NCI-H1092 treated with DMSO at 0.1 percent for 48 hours (cell line): ENCODE results near the gene FAM186B.
A peak's percentile ranks its signal among the peaks of the same experiment; 100 is the strongest.

Experiments
- DNase-seq: peaks from one replicate; lab custom pipeline; 2025; lab: John Stamatoyannopoulos, UW

Gene FAM186B

DNA sequence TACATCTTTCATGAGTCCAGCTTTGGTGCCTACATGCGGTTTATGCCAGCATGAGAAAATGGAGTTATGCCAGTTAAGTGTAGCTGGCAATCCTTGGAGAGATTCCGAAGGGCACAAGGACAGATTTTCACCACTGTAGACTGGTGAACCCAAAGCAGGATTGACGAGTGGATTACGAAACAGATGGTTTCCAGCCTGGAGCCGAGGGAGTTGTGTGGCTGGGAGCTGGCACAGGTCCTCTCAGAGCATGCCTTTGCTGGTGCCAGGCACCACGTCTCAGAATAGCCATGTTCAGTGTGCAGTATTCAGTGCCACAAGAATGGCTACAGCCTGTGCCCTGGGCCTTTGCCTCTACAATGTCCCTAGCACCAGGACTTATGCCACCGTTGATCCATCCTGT lies 53.4 kb downstream of the FAM186B start:
- DNase-seq: no peak

- DNase-seq: no peak
Observed at GRCh38 chr12:49550693-49551252, 54.7 kb downstream of the FAM186B start.

GRCh38 chr12:49549735-49550692 lies 55.4 kb downstream of the FAM186B start:
- DNase-seq: peak; percentile 12

DNA sequence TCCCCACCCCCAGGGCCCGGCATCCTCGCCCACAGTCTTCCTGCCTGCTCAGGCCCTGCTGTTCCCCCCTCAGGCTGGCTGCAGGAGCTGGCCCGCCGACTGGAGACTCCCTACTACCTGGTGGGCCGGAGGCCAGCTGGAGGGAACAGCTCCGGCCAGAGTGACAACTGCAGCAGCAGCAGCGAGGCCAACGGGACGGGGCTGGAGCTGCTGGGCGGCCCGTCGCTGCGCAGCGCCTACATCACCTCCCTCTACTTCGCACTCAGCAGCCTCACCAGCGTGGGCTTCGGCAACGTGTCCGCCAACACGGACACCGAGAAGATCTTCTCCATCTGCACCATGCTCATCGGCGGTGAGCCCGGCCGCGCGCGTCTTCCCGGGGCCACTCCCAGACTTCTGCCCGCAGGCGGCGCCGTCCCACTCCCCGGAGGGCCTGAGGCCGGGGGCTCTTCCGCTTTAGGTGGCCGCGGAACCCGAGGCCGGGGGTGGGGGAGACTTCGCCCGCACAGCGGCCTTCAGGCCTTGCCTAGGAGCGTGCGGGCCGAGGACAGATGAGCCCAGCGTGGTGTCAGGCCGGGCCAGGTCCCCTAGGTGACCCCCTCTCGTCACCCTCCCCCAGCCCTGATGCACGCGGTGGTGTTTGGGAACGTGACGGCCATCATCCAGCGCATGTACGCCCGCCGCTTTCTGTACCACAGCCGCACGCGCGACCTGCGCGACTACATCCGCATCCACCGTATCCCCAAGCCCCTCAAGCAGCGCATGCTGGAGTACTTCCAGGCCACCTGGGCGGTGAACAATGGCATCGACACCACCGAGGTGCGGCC lies 56.4 kb downstream of the FAM186B start:
- no peak for DNase-seq

GRCh38 chr12:49548481-49548821 lies 57.0 kb downstream of the FAM186B start:
- DNase-seq: no peak

DNA sequence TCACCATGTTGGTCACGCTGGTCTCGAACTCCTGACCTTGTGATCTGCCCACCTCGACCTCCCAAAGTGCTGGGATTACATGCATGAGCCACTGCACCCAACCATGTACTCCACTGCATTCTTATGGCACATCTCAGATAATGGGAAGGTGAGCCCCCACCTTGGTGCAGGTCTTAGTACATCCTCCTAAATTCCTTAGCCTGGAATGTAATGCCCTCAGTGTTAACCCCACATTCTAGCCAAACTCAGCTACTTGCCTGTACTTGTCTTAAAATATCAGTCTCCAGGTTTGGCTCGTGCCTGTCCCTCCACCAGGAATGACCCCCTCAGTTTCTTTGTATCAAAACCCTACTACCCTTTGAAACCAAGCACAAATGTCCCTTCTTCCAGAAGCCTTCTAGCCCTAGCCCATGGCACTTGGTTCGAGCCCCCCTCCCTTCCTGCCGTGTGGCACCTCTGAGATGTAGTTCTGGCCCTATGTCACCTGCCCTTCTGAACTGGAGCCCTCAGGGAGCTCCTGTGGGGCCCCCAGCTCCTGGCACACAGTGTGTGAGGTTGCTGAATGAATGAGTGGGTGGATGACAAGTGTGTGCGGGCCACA lies 58.2 kb downstream of the FAM186B start:
- no peak for DNase-seq

- no peak for DNase-seq
Observed at GRCh38 chr12:49546481-49546880, 59.0 kb downstream of the FAM186B start.

GRCh38 chr12:49545815-49546214 lies 59.6 kb downstream of the FAM186B start:
- no peak for DNase-seq

DNA sequence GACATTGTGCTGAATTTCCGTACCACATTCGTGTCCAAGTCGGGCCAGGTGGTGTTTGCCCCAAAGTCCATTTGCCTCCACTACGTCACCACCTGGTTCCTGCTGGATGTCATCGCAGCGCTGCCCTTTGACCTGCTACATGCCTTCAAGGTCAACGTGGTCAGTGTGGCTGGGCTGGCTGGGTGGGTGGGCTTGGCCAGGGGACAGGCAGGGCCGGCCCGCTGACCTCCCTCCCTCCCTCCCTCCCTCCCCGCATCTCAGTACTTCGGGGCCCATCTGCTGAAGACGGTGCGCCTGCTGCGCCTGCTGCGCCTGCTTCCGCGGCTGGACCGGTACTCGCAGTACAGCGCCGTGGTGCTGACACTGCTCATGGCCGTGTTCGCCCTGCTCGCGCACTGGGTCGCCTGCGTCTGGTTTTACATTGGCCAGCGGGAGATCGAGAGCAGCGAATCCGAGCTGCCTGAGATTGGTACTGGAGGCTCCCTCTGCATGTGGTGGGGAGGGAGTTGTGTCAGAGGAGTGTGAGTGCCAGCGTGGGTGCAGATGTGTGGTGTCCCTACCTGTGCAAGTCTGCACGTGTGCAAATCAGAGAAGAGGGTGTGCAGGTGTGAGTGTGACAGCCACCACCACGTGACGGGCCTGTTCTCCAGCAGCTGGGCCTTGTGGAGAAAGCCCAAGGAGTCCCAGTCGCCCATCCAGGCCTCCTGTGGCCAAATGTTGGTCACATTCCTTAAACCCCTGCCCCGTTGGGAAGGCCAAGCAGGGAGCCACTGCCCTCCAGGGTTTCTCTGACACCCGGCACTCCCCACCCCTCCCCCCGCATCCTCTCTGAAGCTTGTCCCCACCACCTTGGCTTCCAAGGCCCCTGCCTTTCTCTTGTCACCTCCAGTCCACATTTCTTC lies 61.3 kb downstream of the FAM186B start:
- no peak for DNase-seq

GRCh38 chr12:49543221-49543913 lies 62.1 kb downstream of the FAM186B start:
- DNase-seq: no peak

DNA sequence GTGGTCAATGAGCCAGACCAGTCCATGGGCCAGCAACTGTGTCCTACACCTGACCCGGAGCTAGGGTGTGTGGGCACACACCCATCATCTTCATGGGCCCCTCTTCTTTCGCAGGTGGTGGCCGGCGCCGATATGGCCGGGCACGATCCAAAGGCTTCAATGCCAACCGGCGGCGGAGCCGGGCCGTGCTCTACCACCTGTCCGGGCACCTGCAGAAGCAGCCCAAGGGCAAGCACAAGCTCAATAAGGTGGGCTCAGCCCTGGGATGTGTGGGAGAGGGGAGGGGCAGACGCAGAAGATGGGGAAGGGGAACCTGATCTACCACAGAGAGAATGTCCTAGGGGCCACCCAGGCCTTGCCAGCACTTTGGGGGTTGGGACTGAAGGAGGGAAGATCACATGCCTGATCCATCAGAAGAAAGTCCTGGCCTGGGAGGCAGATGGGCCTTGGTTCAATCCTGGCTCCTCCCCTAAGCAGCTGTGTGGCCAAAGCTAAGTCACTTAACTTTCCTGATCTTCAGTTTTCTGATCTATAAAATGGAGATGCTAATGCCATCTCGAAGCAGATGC lies 62.8 kb downstream of the FAM186B start:
- DNase-seq: no peak

GRCh38 chr12:49541911-49542505 lies 63.4 kb downstream of the FAM186B start:
- no peak for DNase-seq

DNA sequence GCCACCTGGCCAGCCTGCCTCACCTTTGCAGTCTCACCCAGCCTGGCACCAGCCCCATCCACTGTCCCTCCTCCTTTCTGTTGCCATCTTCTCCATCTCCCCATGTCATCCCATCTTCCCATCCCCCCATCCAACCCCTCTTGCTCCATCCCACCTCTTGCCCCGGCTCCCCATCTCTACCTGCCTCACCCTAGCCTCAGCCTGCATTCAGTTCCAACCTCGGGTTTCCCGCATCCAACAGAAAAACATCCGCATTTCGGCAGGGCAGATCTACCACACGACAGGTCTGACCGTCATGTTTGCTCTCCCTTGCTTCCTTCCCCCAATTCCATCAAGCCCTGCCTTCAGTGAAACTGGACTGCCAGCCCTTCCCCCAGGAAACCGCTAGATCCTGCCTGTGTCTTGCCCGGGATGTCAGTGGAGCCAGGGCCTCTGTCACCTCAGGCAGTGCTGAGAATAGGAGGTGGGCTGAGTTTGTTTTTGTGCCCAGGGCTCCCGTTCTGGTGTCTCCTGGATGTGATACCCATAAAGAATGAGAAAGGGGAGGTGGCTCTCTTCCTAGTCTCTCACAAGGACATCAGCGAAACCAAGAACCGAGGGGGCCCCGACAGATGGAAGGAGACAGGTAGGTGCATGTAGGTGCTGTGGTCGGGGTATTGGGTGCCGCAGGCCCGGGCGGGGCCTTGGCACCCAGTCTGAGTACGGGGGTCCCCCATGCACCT lies 64.1 kb downstream of the FAM186B start:
- DNase-seq: no peak

- DNase-seq: no peak
Observed at GRCh38 chr12:49540229-49541139, 65.0 kb downstream of the FAM186B start.

DNA sequence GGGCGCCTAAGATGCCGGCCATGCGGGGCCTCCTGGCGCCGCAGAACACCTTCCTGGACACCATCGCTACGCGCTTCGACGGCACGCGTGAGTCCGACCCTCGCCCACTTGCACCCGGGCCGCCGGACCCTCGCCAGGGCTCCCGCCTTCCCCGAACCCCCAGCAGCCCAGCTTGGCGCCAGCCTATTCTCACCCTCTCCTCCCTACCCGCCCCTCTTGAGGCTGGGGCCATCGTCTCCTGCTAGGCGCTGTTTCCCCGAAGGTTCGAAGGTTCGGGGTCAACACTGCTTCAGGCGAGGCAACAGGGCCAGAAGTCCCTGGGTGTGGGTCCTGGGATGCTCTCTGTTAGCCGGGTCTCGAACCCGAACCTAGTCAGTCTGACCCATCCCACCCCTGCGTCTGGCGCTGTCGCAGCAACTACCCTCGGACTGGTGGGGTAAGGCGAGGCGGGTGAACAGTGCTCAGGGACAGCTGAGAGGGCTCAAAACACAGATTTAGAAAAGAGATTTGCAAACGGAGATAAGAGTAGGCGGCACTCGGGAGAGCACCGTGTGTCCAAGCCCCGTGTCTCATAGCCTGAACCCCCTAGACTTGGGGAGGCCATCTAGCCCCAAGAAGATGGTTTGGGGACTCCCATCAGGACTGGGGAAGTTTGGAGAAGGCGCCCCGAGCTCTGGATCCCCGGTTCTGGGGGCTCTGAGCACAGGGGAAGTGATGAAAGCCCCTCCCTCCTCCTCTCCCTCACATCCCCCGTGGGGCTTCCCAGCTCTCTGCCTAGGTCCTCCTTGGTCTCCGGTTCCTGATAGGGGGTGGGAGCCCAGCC lies 65.8 kb downstream of the FAM186B start:
- no peak for DNase-seq

DNA sequence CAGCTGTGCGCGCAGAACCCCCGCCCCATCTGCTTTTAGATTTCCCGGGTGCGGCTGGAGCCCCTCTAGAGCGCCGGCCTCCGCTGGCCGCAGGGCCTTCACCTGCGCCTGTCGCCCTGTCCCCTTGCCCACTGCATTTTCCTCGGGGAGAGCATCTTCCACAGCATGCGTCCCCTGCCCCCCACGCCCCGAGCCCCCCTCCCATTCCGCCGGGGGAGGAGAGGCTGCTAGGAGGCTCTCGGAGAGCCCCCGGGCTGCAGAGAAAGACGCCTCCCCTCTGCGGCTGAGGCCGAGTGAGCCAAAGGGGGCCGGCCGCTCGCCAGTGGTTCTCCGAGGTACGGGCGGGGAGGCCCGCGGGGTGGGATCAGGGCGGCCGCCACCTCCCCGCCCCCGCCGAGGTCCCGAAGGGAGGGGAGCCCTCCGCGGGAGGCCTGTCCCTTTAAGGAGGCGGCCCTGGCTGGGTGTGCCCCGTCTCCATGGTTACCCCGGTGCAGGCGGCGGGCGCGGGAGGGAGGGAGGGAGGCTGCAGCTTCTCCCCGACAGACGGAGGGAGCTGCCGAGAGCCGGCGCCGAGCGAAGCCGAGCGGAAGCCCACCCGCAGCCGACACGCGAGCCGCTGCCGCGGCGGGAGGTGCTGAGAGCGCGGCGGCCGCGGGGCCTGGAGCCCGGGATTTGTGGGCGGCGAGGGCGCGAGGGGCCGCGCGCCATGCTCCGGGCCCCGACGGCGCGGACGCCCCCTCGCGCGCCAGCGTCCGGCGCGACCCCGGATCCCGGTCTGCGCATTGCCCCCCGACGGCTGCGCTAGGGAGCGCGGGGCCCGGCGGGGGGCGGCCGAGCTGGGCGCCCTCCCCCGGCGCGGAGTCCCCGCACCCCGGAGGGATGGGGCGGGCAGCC lies 66.7 kb downstream of the FAM186B start, which contains the start of gene KCNH3:
Gene KCNH3, plus strand, starts transcription at position 521 of the 894 bp plus-strand sequence. CDS start 387 bp downstream, outside the sequence.
- peak; percentile 61 for DNase-seq
